ENCODE measurements around the gene CFAP119. TPM values are rescaled to one million over a fixed set of nuclear protein-coding genes. Genes with fewer than 3 reads are reported as not detected.

The CFAP119 gene
- total and polyA plus RNA-seq, 9 of the 15 experiments (the other 6 are each of a cell fraction or from before 2014, with no cell fraction given), result 5.5 to 33.7 (median 9.6) TPM

- H3K9ac ChIP-seq (ENCODE audit: insufficient read depth in 1 of 2, low read depth in 2 of 2, low read length in 2 of 2), result peak overlapping the region in 1 of 2 experiments; percentile 62; a peak in 1 of 4 replicates
- no peak overlapping the region for H3K4me3 ChIP-seq
- H3K9me1 ChIP-seq (ENCODE audit: control insufficient read depth, insufficient read depth, low read length), result no peaks in the 10 kb centered on the region
- H3K79me2 ChIP-seq (ENCODE audit: control insufficient read depth, insufficient read depth, low read length), result peaks cover 37% of the 10 kb centered on the region
- peaks cover 27 to 47% of the 10 kb centered on the region in 2 experiments for H3K4me1 ChIP-seq (replicated peaks in 1 of 2; ENCODE audit: control insufficient read depth in 2 of 2, insufficient read depth in 2 of 2, low read length in 2 of 2)
- intact Hi-C loops (cut with micrococcal nuclease) (no loop called here), in situ Hi-C loops (cut with MboI) (no loop called here)
- FAIRE-seq (no peak), ATAC-seq (no peak), DNase-seq (ENCODE audit: extremely low read depth in 1 of 4, low spot score in 3 of 4) (no peak)
- H3K27me3 ChIP-seq (ENCODE audit: control insufficient read depth in 2 of 2, insufficient read depth in 2 of 2, low read length in 2 of 2), result no peaks in the 10 kb centered on the region
- ChIA-PET CTCF (ENCODE audit: low intra/inter-chr PET ratio) (no interaction called here), POLR2A (interaction anchor here (0.8 to 2.1 kb wide), 4 partner anchors 10 to 136 kb away, joined by 3 to 7 read pairs (median 4); no protein-coding TSS in a partner anchor)
- no peaks in the 10 kb centered on the region for H3K9me3 ChIP-seq (replicated peaks; ENCODE audit: control insufficient read depth, insufficient read depth, low read depth, low read length)
- no peak overlapping the region for H2AFZ ChIP-seq (ENCODE audit: low read depth, low read length)
- no peak overlapping the region for H3K27ac ChIP-seq (ENCODE audit: extremely low read depth, low read depth, low read length)
- H3K4me2 ChIP-seq (ENCODE audit: insufficient read depth, low read length), result no peak overlapping the region
- BruUV-seq (replicated peaks), result no TSS peak
- H3K36me3 ChIP-seq (ENCODE audit: control insufficient read depth, insufficient read depth, low read length), result peaks cover 54% of the 10 kb centered on the region; the same call in 1 of the 3 replicates
- H4K20me1 ChIP-seq (replicated peaks; ENCODE audit: control insufficient read depth, insufficient read depth, low read length), result no peaks in the 10 kb centered on the region; the same call in 1 of the 2 replicates
- 84% methylated on average over 4 of the region's 4 CpGs for WGBS (ENCODE audit: insufficient coverage, low coverage, missing lambda C conversion rate)
- TF ChIP-seq ZNF609 (CRISPR knock-in tag; IDR thresholded peaks at IDR 0.05; ENCODE audit: borderline replicate concordance) (no peak), ZNF76 (CRISPR knock-in tag; IDR thresholded peaks at IDR 0.05; ENCODE audit: borderline replicate concordance) (no peak), DACH1 (IDR thresholded peaks at IDR 0.05; ENCODE audit: partially characterized antibody) (no peak), NEUROD1 (IDR thresholded peaks at IDR 0.05; ENCODE audit: borderline replicate concordance, low read depth, low read length, partially characterized antibody) (no peak), HMGXB4 (CRISPR knock-in tag; IDR thresholded peaks at IDR 0.05) (no peak), ILK (tag; IDR thresholded peaks at IDR 0.05; ENCODE audit: borderline replicate concordance, low read depth) (no peak), MXI1 (IDR thresholded peaks at IDR 0.05; ENCODE audit: low read depth, low read length) (no peak), E2F3 (CRISPR knock-in tag; IDR thresholded peaks at IDR 0.05) (no peak)
- TF ChIP-seq, protein P1, sequence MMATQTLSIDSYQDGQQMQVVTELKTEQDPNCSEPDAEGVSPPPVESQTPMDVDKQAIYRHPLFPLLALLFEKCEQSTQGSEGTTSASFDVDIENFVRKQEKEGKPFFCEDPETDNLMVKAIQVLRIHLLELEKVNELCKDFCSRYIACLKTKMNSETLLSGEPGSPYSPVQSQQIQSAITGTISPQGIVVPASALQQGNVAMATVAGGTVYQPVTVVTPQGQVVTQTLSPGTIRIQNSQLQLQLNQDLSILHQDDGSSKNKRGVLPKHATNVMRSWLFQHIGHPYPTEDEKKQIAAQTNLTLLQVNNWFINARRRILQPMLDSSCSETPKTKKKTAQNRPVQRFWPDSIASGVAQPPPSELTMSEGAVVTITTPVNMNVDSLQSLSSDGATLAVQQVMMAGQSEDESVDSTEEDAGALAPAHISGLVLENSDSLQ (IDR thresholded peaks at IDR 0.05), result no peak
Observed at GRCh38 chr16:30780549-30780948, 18.7 kb upstream of the CFAP119 start.

All from K562 (cell line).